ENCODE data around the gene KRT86.

The KRT86 gene

GRCh38 chr12:52274521-52275120 is at the start of gene KRT86:
Gene KRT86 (plus strand): TSS chr12:52274645. CDS start chr12:52301917, 27,272 bp downstream.
- DNase-seq = no peak

- DNase-seq = no peak
These were observed 48.7 kb upstream of the KRT86 start for GRCh38 chr12:52225752-52226151.

- no peak for DNase-seq
These were observed 48.0 kb upstream of the KRT86 start for GRCh38 chr12:52226446-52226845.

GRCh38 chr12:52227606-52228166 is 46.8 kb upstream of the KRT86 start:
- DNase-seq = no peak

- no peak for DNase-seq
These were observed 46.1 kb upstream of the KRT86 start for GRCh38 chr12:52228366-52228765.

GRCh38 chr12:52228931-52229330 is 45.5 kb upstream of the KRT86 start:
- DNase-seq = no peak

GRCh38 chr12:52229836-52230343 is 44.6 kb upstream of the KRT86 start:
- DNase-seq = no peak

- no peak for DNase-seq
These were observed 43.8 kb upstream of the KRT86 start for GRCh38 chr12:52230364-52231281.

- no peak for DNase-seq
These were observed 42.9 kb upstream of the KRT86 start for GRCh38 chr12:52231305-52232202.

- no peak for DNase-seq
These were observed 42.2 kb upstream of the KRT86 start for GRCh38 chr12:52232203-52232673.

GRCh38 chr12:52232674-52233461 is 41.6 kb upstream of the KRT86 start, which contains the start of gene KRT7:
Gene KRT7 (plus strand): TSS chr12:52233243. CDS start chr12:52233297, 54 bp downstream.
- DNase-seq = no peak

- DNase-seq = no peak
These were observed 40.8 kb upstream of the KRT86 start for GRCh38 chr12:52233462-52234207.

- no peak for DNase-seq
These were observed 40.1 kb upstream of the KRT86 start for GRCh38 chr12:52234223-52234810.

GRCh38 chr12:52235001-52235764 is 39.3 kb upstream of the KRT86 start:
- DNase-seq = no peak

GRCh38 chr12:52235822-52236361 is 38.6 kb upstream of the KRT86 start:
- DNase-seq = no peak

GRCh38 chr12:52236386-52237050 is 37.9 kb upstream of the KRT86 start:
- no peak for DNase-seq

GRCh38 chr12:52238207-52238840 is 36.1 kb upstream of the KRT86 start:
- DNase-seq = no peak

Measured in NK-92 treated with Interleukin-12 subunit alpha and Interleukin-12 subunit beta, amount 100 ng/mL, for 24 hours (cell line).